Trophoblast cell (in vitro differentiated cells and primary cell): Measurements from ENCODE around the gene RBM14. TPM values are rescaled to one million over a fixed set of nuclear protein-coding genes. Genes with fewer than 3 reads are reported as not detected.

ENCODE experiments used
- DNase-seq, 2 donors: peaks; one replicate each; pipeline ENCODE4 v3.0.0-alpha.2; 2016
- H2AFZ ChIP-seq: 2 replicates; pipeline ENCODE4 v1.6.1; 2013; ENCODE audit warnings: low read length, moderate library complexity, mild to moderate bottlenecking; ENCODE audit not compliant: insufficient read depth, poor library complexity
- H2AK5ac ChIP-seq: 2 replicates; pipeline ENCODE4 v1.6.1; 2013; ENCODE audit warnings: mild to moderate bottlenecking, low read length
- H2BK120ac ChIP-seq: 2 replicates; pipeline ENCODE4 v1.6.1; 2013; ENCODE audit warnings: low read length, mild to moderate bottlenecking, moderate library complexity; ENCODE audit not compliant: insufficient read depth, poor library complexity
- H2BK12ac ChIP-seq: 2 replicates; pipeline ENCODE4 v1.6.1; 2013; ENCODE audit warnings: mild to moderate bottlenecking, low read length, moderate library complexity
- H2BK5ac ChIP-seq: 2 replicates; pipeline ENCODE4 v1.6.1; 2013; ENCODE audit warnings: low read length, low read depth, moderate library complexity, mild to moderate bottlenecking; ENCODE audit not compliant: poor library complexity
- H3K14ac ChIP-seq: 2 replicates; pipeline ENCODE4 v1.6.1; 2013; ENCODE audit warnings: mild to moderate bottlenecking, low read length
- H3K18ac ChIP-seq: 2 replicates; pipeline ENCODE4 v1.6.1; 2013; ENCODE audit warnings: mild to moderate bottlenecking, low read length
- H3K23ac ChIP-seq: 2 replicates; pipeline ENCODE4 v1.6.1; 2013; ENCODE audit warnings: low read length
- H3K27ac ChIP-seq: 2 replicates; pipeline ENCODE4 v1.5.1; 2013; ENCODE audit warnings: low read depth, mild to moderate bottlenecking, inconsistent platforms, low read length, moderate library complexity
- H3K27me3 ChIP-seq: 2 replicates; pipeline ENCODE4 v1.6.1; 2013; ENCODE audit warnings: inconsistent platforms, mild to moderate bottlenecking, low read length, moderate library complexity; ENCODE audit not compliant: insufficient read depth
- H3K36me3 ChIP-seq, 2 experiments: 1 replicate in 1 of 2; 2 replicates in 1 of 2; pipeline ENCODE4 v1.6.1; 2013; ENCODE audit warnings: low read length in 2 of 2, mild to moderate bottlenecking in 2 of 2, moderate library complexity in 1 of 2; ENCODE audit not compliant: insufficient read depth in 2 of 2, control insufficient read depth in 1 of 2
- H3K4ac ChIP-seq: 2 replicates; pipeline ENCODE4 v1.6.1; 2013; ENCODE audit warnings: low read depth, mild to moderate bottlenecking, low read length, moderate library complexity
- H3K4me1 ChIP-seq, 2 experiments: 1 replicate in 1 of 2; 2 replicates in 1 of 2; pipeline ENCODE4 v1.6.1; 2013; ENCODE audit warnings: low read length in 2 of 2, mild to moderate bottlenecking in 2 of 2, moderate library complexity in 1 of 2; ENCODE audit not compliant: insufficient read depth in 2 of 2, control insufficient read depth in 1 of 2
- H3K4me2 ChIP-seq: 2 replicates; pipeline ENCODE4 v1.6.1; 2013; ENCODE audit warnings: inconsistent platforms, mild to moderate bottlenecking, low read length, moderate library complexity
- H3K4me3 ChIP-seq: 2 replicates; pipeline ENCODE4 v1.5.1; 2013; ENCODE audit warnings: mild to moderate bottlenecking, low read depth, low read length, inconsistent platforms
- H3K79me1 ChIP-seq: one replicate; pipeline ENCODE4 v1.6.1; 2013; ENCODE audit warnings: low read length
- H3K79me2 ChIP-seq: 2 replicates; pipeline ENCODE4 v1.6.1; 2013; ENCODE audit warnings: low read length, mild to moderate bottlenecking; ENCODE audit not compliant: control insufficient read depth, insufficient read depth, poor library complexity
- H3K9ac ChIP-seq: 2 replicates; pipeline ENCODE4 v1.6.1; 2013; ENCODE audit warnings: mild to moderate bottlenecking, low read length
- H3K9me3 ChIP-seq: 2 replicates; pipeline ENCODE4 v1.6.1; 2013; ENCODE audit warnings: low read depth, mild to moderate bottlenecking, control low read depth, inconsistent platforms, low read length; ENCODE audit not compliant: insufficient read depth
- H4K12ac ChIP-seq: 2 replicates; pipeline ENCODE4 v1.6.1; 2013; ENCODE audit warnings: low read depth, mild to moderate bottlenecking, low read length, moderate library complexity
- H4K8ac ChIP-seq: 2 replicates; pipeline ENCODE4 v1.6.1; 2013; ENCODE audit warnings: low read depth, mild to moderate bottlenecking, low read length, moderate library complexity
- H4K91ac ChIP-seq: one replicate; pipeline ENCODE4 v1.6.1; 2013; ENCODE audit warnings: low read depth, mild to moderate bottlenecking, low read length, moderate library complexity
- WGBS: extraction: QIAGEN DNeasy Blood & Tissue Kit; methylation state at CpG from one replicate; pipeline ENCODE4 v1.1.7; 2013; ENCODE audit warnings: missing lambda C conversion rate; ENCODE audit not compliant: insufficient read length, insufficient coverage; ENCODE audit errors: extremely low coverage; 5-methylcytosine and 5-hydroxymethylcytosine counted together
- polyA plus RNA-seq: library from polyadenylated mRNA; stranded (reverse); fragments of 200-250 nt; gene quantifications from 2 replicates; pipeline ENCODE4 v1.2.3, GENCODE V29; 2013

The RBM14 gene, protein sequence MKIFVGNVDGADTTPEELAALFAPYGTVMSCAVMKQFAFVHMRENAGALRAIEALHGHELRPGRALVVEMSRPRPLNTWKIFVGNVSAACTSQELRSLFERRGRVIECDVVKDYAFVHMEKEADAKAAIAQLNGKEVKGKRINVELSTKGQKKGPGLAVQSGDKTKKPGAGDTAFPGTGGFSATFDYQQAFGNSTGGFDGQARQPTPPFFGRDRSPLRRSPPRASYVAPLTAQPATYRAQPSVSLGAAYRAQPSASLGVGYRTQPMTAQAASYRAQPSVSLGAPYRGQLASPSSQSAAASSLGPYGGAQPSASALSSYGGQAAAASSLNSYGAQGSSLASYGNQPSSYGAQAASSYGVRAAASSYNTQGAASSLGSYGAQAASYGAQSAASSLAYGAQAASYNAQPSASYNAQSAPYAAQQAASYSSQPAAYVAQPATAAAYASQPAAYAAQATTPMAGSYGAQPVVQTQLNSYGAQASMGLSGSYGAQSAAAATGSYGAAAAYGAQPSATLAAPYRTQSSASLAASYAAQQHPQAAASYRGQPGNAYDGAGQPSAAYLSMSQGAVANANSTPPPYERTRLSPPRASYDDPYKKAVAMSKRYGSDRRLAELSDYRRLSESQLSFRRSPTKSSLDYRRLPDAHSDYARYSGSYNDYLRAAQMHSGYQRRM
- 57.7 and 58.2 TPM in 2 replicates for polyA plus RNA-seq

DNA sequence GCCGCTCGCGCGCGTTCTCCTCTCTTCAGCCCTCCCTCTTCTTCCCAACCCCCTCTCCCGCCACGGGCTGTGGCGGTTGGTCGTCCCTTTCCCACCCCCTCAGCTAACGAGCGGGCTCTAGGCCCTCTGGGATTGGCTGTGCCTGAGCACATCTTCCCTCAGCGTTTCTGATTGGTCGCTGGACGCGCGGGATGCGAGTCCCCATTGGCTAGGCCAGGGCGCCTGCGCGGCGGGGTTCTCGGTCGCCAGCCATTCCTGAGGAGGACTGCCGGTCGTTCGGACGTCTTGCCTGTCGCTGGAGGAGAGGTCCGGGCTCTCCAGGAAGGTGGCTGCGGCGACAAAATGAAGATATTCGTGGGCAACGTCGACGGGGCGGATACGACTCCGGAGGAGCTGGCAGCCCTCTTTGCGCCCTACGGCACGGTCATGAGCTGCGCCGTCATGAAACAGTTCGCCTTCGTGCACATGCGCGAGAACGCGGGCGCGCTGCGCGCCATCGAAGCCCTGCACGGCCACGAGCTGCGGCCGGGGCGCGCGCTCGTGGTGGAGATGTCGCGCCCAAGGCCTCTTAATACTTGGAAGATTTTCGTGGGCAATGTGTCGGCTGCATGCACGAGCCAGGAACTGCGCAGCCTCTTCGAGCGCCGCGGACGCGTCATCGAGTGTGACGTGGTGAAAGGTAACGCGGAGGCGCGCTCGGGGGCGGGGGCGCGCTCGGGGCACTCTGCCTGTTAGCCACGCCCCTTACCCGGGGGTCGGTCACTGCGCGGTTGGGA, at the start of gene RBM14:
Gene RBM14 (plus strand): TSS at position 252 of the 776 bp plus-strand sequence. CDS start 91 bp downstream, at position 343.
- Histone ChIP-seq H3K4ac (peak within 1 kb of the TSS; percentile 99), H3K27me3 (no peaks in the 10 kb centered on the region), H3K4me3 (peak within 1 kb of the TSS; percentile 94), H3K36me3 (peaks cover 0 to 4% of the 10 kb centered on the region in 2 experiments), H2BK5ac (peak within 1 kb of the TSS; percentile 86), H3K79me1 (peaks cover 13% of the 10 kb centered on the region), H3K9ac (peak within 1 kb of the TSS; percentile 89), H4K8ac (peak within 1 kb of the TSS; percentile 94), H4K12ac (peak within 1 kb of the TSS; percentile 95), H2BK120ac (peak within 1 kb of the TSS; percentile 75), H3K14ac (peak within 1 kb of the TSS; percentile 89), H3K4me1 (peaks cover 5 to 7% of the 10 kb centered on the region in 2 experiments), H3K79me2 (peaks cover 28% of the 10 kb centered on the region), H4K91ac (peak within 1 kb of the TSS; percentile 93), H3K4me2 (peak within 1 kb of the TSS; percentile 97), H2BK12ac (peak within 1 kb of the TSS; percentile 15), H3K18ac (peak within 1 kb of the TSS; percentile 97), H3K23ac (no peak within 1 kb of the TSS), H3K9me3 (no peaks in the 10 kb centered on the region), H2AFZ (peak within 1 kb of the TSS; percentile 77), H2AK5ac (peak within 1 kb of the TSS; percentile 97), H3K27ac (peak within 1 kb of the TSS; percentile 97)
- peak; percentile 100 for DNase-seq
- no CpG with 5 or more reads among the region's 90 CpGs for WGBS

DNA sequence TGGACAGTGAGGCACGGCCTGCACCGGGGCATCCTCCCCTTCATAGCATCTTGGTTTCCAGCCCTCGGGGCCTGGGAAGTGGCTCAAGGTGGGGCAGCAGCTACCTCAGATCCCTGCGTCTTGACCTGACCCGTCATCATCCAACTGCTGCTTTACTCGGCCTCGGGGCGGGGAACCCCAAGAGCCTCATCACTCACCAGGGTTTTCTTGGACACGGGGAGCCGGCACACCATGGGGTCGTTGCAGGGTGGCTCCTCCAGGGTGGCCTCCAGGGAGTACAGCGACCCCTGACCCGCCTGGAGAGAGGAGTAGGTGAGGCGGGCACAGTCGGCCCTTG, 48.7 kb upstream of the RBM14 start:
- no CpG with 5 or more reads among the region's 15 CpGs for whole genome bisulfite sequencing
- H3K36me3 ChIP-seq = no peaks in the 10 kb centered on the region

DNA sequence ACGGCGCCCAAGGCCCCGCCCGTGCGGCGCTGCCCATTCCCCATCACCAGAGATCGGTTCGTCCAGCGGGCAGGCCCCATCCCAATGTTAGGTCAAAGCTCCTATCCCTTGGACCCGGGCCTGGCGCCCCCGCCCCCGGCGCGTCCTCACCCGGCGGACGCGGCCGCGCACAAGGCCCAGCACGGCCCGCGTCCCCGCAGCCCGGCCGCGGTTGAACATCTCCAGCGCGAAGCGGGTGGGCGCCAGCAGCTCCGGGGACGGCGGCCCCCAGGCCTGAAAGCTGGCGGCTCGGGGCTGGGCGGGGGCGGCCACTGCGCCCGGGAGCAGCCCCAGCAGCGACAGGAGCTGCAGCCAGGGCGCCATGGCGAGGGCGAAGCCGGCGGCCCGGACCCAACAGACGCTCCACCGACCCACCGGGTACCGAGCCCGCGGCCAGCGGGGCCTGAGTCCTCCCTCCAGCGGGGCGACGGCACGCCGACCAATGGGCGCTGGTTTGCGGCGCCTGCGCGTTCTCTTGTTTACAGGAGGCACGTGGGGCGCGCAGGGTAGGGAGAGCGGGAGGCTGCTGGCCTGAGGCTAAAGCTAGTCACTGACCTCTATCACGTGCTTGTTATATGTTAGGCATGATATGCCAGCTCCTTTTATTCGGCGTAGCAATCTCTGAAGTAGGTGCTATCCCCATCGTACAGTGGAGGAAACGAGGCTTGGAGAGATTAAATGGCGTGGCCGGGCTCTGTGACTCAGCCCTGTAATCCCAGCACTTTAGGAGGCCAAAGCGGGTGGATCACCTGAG, 48.1 kb upstream of the RBM14 start, which contains the start of gene CTSF:
Gene CTSF (minus strand): TSS at position 483 of the 793 bp plus-strand sequence. CDS start 120 bp downstream, at position 363.
- Histone ChIP-seq H3K14ac (no peak within 1 kb of the TSS), H4K91ac (no peak within 1 kb of the TSS), H4K12ac (no peak within 1 kb of the TSS), H3K79me1 (no peaks in the 10 kb centered on the region), H4K8ac (no peak within 1 kb of the TSS), H2BK5ac (no peak within 1 kb of the TSS), H3K4me2 (no peak within 1 kb of the TSS), H2BK120ac (no peak within 1 kb of the TSS), H3K4me3 (no peak within 1 kb of the TSS), H3K4me1 (peaks cover 0 to 3% of the 10 kb centered on the region in 2 experiments), H3K27ac (no peak within 1 kb of the TSS), H3K9me3 (no peaks in the 10 kb centered on the region), H3K9ac (no peak within 1 kb of the TSS), H2AFZ (no peak within 1 kb of the TSS), H3K18ac (no peak within 1 kb of the TSS), H2AK5ac (no peak within 1 kb of the TSS), H2BK12ac (no peak within 1 kb of the TSS), H3K36me3 (no peaks in the 10 kb centered on the region), H3K27me3 (no peaks in the 10 kb centered on the region), H3K79me2 (no peaks in the 10 kb centered on the region), H3K23ac (no peak within 1 kb of the TSS), H3K4ac (no peak within 1 kb of the TSS)
- DNase-seq = peak; percentile 87 to 88
- no CpG with 5 or more reads among the region's 77 CpGs for WGBS

More for the DNA sequence above, 48.7 kb upstream of the RBM14 start:
- no peak overlapping the region for H3K9ac ChIP-seq
- no peak overlapping the region for H3K4ac ChIP-seq
- H2BK5ac ChIP-seq = no peak overlapping the region
- no peak overlapping the region for H3K23ac ChIP-seq
- no peaks in the 10 kb centered on the region for H3K79me1 ChIP-seq
- H3K18ac ChIP-seq = no peak overlapping the region
- no peak overlapping the region for H2BK120ac ChIP-seq
- H3K4me1 ChIP-seq = peaks cover 0 to 3% of the 10 kb centered on the region in 2 experiments
- no peak for DNase-seq
- no peak overlapping the region for H3K27ac ChIP-seq
- H3K4me2 ChIP-seq = no peak overlapping the region
- H3K79me2 ChIP-seq = no peaks in the 10 kb centered on the region
- no peak overlapping the region for H4K12ac ChIP-seq
- H3K14ac ChIP-seq = no peak overlapping the region
- H2BK12ac ChIP-seq = no peak overlapping the region
- H4K8ac ChIP-seq = no peak overlapping the region
- no peak overlapping the region for H3K4me3 ChIP-seq
- no peaks in the 10 kb centered on the region for H3K27me3 ChIP-seq
- no peak overlapping the region for H2AFZ ChIP-seq
- H4K91ac ChIP-seq = no peak overlapping the region
- no peaks in the 10 kb centered on the region for H3K9me3 ChIP-seq
- no peak overlapping the region for H2AK5ac ChIP-seq
